Kidney (tissue), 14 donors: ENCODE data around the gene HECW1. TPM values are rescaled to one million over a fixed set of nuclear protein-coding genes. Genes with fewer than 3 reads are reported as not detected.

Source experiments
- DNase-seq, 5 donors: peaks; one replicate each; pipeline ENCODE4 v3.0.0-alpha.2; 2013 to 2020
- FAIRE-seq: peaks from 2 replicates; lab custom pipeline; 2012; peaks lifted over from hg19 to GRCh38; lab: Jason Lieb, UNC
- H3K27ac ChIP-seq, 2 donors: one replicate each; pipeline ENCODE4 v1.7.0; 2013; ENCODE audit warnings: low read depth in 2 of 2, low read length in 2 of 2, inconsistent platforms in 1 of 2
- H3K27me3 ChIP-seq: one replicate; pipeline ENCODE4 v1.7.1; 2013; ENCODE audit warnings: low read length, inconsistent platforms; ENCODE audit not compliant: control insufficient read depth, insufficient read depth
- H3K36me3 ChIP-seq, 3 donors: one replicate each; pipeline versions ENCODE4 v1.7.0 to v1.7.1; 2013; ENCODE audit warnings: low read length in 3 of 3, control low read depth in 1 of 3, inconsistent platforms in 1 of 3; ENCODE audit not compliant: insufficient read depth in 3 of 3, control insufficient read depth in 2 of 3
- H3K4me1 ChIP-seq, 3 donors: one replicate each; pipeline versions ENCODE4 v1.7.0 to v1.7.1; 2013; ENCODE audit warnings: low read length in 3 of 3, inconsistent platforms in 1 of 3, low read depth in 1 of 3; ENCODE audit not compliant: control insufficient read depth in 2 of 3, insufficient read depth in 2 of 3
- H3K4me3 ChIP-seq, 3 donors: one replicate each; pipeline versions ENCODE4 v1.7.0 to v1.8.1; 2013; ENCODE audit warnings: low read length in 3 of 3, control low read depth in 1 of 3, inconsistent platforms in 1 of 3
- H3K9ac ChIP-seq, 3 donors: one replicate each; pipeline versions ENCODE4 v1.7.0 to v1.7.1; 2013; ENCODE audit warnings: low read length in 3 of 3, control low read depth in 1 of 3, inconsistent platforms in 1 of 3
- H3K9me3 ChIP-seq, 3 donors: one replicate each; pipeline versions ENCODE4 v1.7.0 to v1.7.1; 2013; ENCODE audit warnings: low read length in 3 of 3, control low read depth in 1 of 3, inconsistent platforms in 1 of 3; ENCODE audit not compliant: control insufficient read depth in 2 of 3, insufficient read depth in 1 of 3
- CTCF ChIP-seq: IDR thresholded peaks from 3 replicates; pipeline ENCODE4 v1.5.1; 2012; ENCODE audit warnings: mild to moderate bottlenecking, moderate library complexity, borderline replicate concordance; ENCODE audit not compliant: insufficient read depth; ENCODE audit errors: extremely low read depth
- intact Hi-C: fragments of 100-400 bp; cut with DNase I; formaldehyde crosslinking; loops from one replicate; pipeline ENCODE4 v1.11.1; 2022
- polyA plus RNA-seq: library from polyadenylated mRNA; stranded (reverse); fragments of 350-450 nt; fragmentation: Illumina TruSeq; extraction: RNeasy Lipid Tissue Mini Kit (QIAGEN cat#74804); gene quantifications from one replicate; pipeline ENCODE4 v1.2.3, GENCODE V29; 2014; ENCODE audit warnings: low read depth, low replicate concordance; ENCODE audit not compliant: insufficient read depth
- total RNA-seq: library from RNA; stranded (reverse); fragmentation: NEBNext Ultra II Directional; extraction: Animal tissue kit (Norgen Biotek cat#: 25700); gene quantifications from one replicate; pipeline ENCODE4 v1.2.1, GENCODE V29; 2021
- donor health status: control.
- donor health status: control.
- donor health status: control.
- donor health status: control.
- donor health status: control.
- donor health status: DM: yes; HTN: yes; CAD: no.
- donor health status: Normal renal cell carcinoma (clear cell type).

HECW1 gene
- total and polyA plus RNA-seq, 2 donors from 2014 or later: 0.50 to 7.5 TPM

- intact Hi-C loops: no loop called here
- H3K9ac ChIP-seq: no peak overlapping the region
Observed at GRCh38 chr7:43481902-43482678, 369.6 kb downstream of the HECW1 start.

GRCh38 chr7:43482679-43483252 is 370.3 kb downstream of the HECW1 start:
- no peak for DNase-seq

More at GRCh38 chr7:43481902-43482678, 369.6 kb downstream of the HECW1 start:
- no peak overlapping the region for H3K27ac ChIP-seq
- DNase-seq (no peak), FAIRE-seq (no peak)
- no peaks in the 10 kb centered on the region for H3K9me3 ChIP-seq
- no peaks in the 10 kb centered on the region for H3K27me3 ChIP-seq
- TF ChIP-seq CTCF: no peak
- no peak overlapping the region for H3K4me3 ChIP-seq
- H3K4me1 ChIP-seq: no peaks in the 10 kb centered on the region
- peaks cover 0 to 4% (median 0%) of the 10 kb centered on the region in 3 donors for H3K36me3 ChIP-seq

GRCh38 chr7:43484678-43485395 is 372.4 kb downstream of the HECW1 start:
- no peaks in the 10 kb centered on the region for H3K27me3 ChIP-seq
- TF ChIP-seq CTCF: no peak
- no peak overlapping the region for H3K4me3 ChIP-seq
- intact Hi-C loops: no loop called here
- no peaks in the 10 kb centered on the region for H3K9me3 ChIP-seq
- H3K27ac ChIP-seq: no peak overlapping the region
- H3K4me1 ChIP-seq: peaks cover 0 to 6% (median 4%) of the 10 kb centered on the region in 3 donors
- peaks cover 0 to 4% (median 0%) of the 10 kb centered on the region in 3 donors for H3K36me3 ChIP-seq
- DNase-seq: no peak
- FAIRE-seq: no peak
- no peak overlapping the region for H3K9ac ChIP-seq

More at GRCh38 chr7:43482679-43483252, 370.3 kb downstream of the HECW1 start:
- Histone ChIP-seq H3K4me1 (peaks cover 0 to 4% (median 0%) of the 10 kb centered on the region in 3 donors), H3K9me3 (no peaks in the 10 kb centered on the region), H3K4me3 (no peak overlapping the region), H3K36me3 (peaks cover 0 to 4% (median 0%) of the 10 kb centered on the region in 3 donors), H3K27me3 (no peaks in the 10 kb centered on the region), H3K27ac (no peak overlapping the region), H3K9ac (no peak overlapping the region)
- no peak for TF ChIP-seq CTCF
- intact Hi-C loops: no loop called here
- FAIRE-seq: no peak
